IMR-90 (cell line): ENCODE results near the gene B3GNT5. TPM values are rescaled to one million over a fixed set of nuclear protein-coding genes. Genes with fewer than 3 reads are reported as not detected.
A peak's percentile ranks its signal among the peaks of the same experiment; 100 is the strongest.

Experiments used
- ATAC-seq: fragments of 200-7000 bp; cut with Tn5 transposase; 2 replicates; pipeline ENCODE4 v1.9.1; 2020; ENCODE audit warnings: low read depth, mild to moderate bottlenecking, moderate library complexity
- BruUV-seq: library from RNA; stranded (reverse); fragments of 400-500 nt; replicated peaks from 2 replicates; lab custom pipeline; 2021; lab: Mats Ljungman, UMichigan
- CTCF ChIA-PET: fragments of 300-600 bp; formaldehyde crosslinking; extraction: SDS; loops from one replicate; lab custom pipeline; 2021; ENCODE audit warnings: antibody characterized with exemption; lab: Yijun Ruan, JAX
- POLR2A ChIA-PET: fragments of 300-600 bp; sonication (Branson Sonifier 250); formaldehyde crosslinking; loops from one replicate; lab custom pipeline; 2022; ENCODE audit warnings: antibody characterized with exemption; ENCODE audit not compliant: unreplicated experiment; lab: Charles Lee
- DNase-seq: peaks from one replicate; pipeline ENCODE4 v3.0.0; 2013
- H2AFZ ChIP-seq: replicated peaks from 2 replicates; pipeline ENCODE3; 2013; ENCODE audit warnings: low read length, mild to moderate bottlenecking; ENCODE audit not compliant: poor library complexity
- H2AK5ac ChIP-seq: 2 replicates; pipeline ENCODE4 v1.6.1; 2013; ENCODE audit warnings: low read depth, low read length, inconsistent platforms
- H2AK9ac ChIP-seq: replicated peaks from 2 replicates; pipeline ENCODE3; 2013; ENCODE audit warnings: mild to moderate bottlenecking, low read depth, low read length, moderate library complexity; ENCODE audit not compliant: poor library complexity
- H2BK120ac ChIP-seq: 2 replicates; pipeline ENCODE4 v1.6.1; 2013; ENCODE audit warnings: low read depth, low read length, inconsistent platforms
- H2BK15ac ChIP-seq: 3 replicates; pipeline ENCODE4 v1.6.1; 2013; ENCODE audit warnings: low read depth, low read length, inconsistent platforms
- H2BK20ac ChIP-seq: 2 replicates; pipeline ENCODE4 v1.6.1; 2013; ENCODE audit warnings: low read depth, mild to moderate bottlenecking, inconsistent platforms, low read length, moderate library complexity
- H2BK5ac ChIP-seq: 2 replicates; pipeline ENCODE4 v1.6.1; 2013; ENCODE audit warnings: mild to moderate bottlenecking, low read depth, low read length, inconsistent platforms; ENCODE audit not compliant: poor library complexity, severe bottlenecking
- H3K14ac ChIP-seq: replicated peaks from 2 replicates; pipeline ENCODE4 v1.6.1; 2013; ENCODE audit warnings: low read depth, low read length, inconsistent platforms
- H3K18ac ChIP-seq: 2 replicates; pipeline ENCODE4 v1.6.1; 2013; ENCODE audit warnings: low read depth, low read length, control low read depth
- H3K23ac ChIP-seq: 2 replicates; pipeline ENCODE4 v1.6.1; 2013; ENCODE audit warnings: low read depth, low read length, inconsistent platforms
- H3K27ac ChIP-seq: 2 replicates; pipeline ENCODE4 v1.5.1; 2013; ENCODE audit warnings: mild to moderate bottlenecking, control low read depth, low read length; ENCODE audit not compliant: insufficient read depth
- H3K27me3 ChIP-seq: 2 replicates; pipeline ENCODE4 v1.6.1; 2013; ENCODE audit warnings: low read length; ENCODE audit not compliant: control insufficient read depth, insufficient read depth
- H3K36me3 ChIP-seq: 2 replicates; pipeline ENCODE4 v1.6.1; 2013; ENCODE audit warnings: low read length, mixed read lengths; ENCODE audit not compliant: control insufficient read depth, insufficient read depth
- H3K4ac ChIP-seq: 2 replicates; pipeline ENCODE4 v1.6.1; 2013; ENCODE audit warnings: low read depth, low read length, inconsistent platforms
- H3K4me1 ChIP-seq: 2 replicates; pipeline ENCODE4 v1.6.1; 2013; ENCODE audit warnings: low read length, mixed read lengths; ENCODE audit not compliant: control insufficient read depth, insufficient read depth
- H3K4me2 ChIP-seq: 2 replicates; pipeline ENCODE4 v1.6.1; 2013; ENCODE audit warnings: low read depth, mild to moderate bottlenecking, control low read depth, low read length, moderate library complexity
- H3K4me3 ChIP-seq: 2 replicates; pipeline ENCODE4 v1.5.1; 2013; ENCODE audit warnings: low read depth, mild to moderate bottlenecking, control low read depth, low read length, moderate library complexity; ENCODE audit not compliant: insufficient read depth
- H3K56ac ChIP-seq: 2 replicates; pipeline ENCODE4 v1.6.1; 2013; ENCODE audit warnings: low read length, inconsistent platforms; ENCODE audit not compliant: insufficient read depth; ENCODE audit errors: extremely low read depth
- H3K79me1 ChIP-seq, 2 experiments: 2 replicates each; pipeline ENCODE4 v1.6.1; 2013; ENCODE audit warnings: low read length in 2 of 2, inconsistent platforms in 1 of 2, low read depth in 1 of 2
- H3K9ac ChIP-seq: 2 replicates; pipeline ENCODE4 v1.6.1; 2013; ENCODE audit warnings: low read depth, low read length, control low read depth
- H3K9me1 ChIP-seq: 2 replicates; pipeline ENCODE4 v1.6.1; 2013; ENCODE audit warnings: low read length, inconsistent platforms; ENCODE audit not compliant: insufficient read depth
- H3K9me3 ChIP-seq: 2 replicates; pipeline ENCODE4 v1.6.1; 2013; ENCODE audit warnings: low read length; ENCODE audit not compliant: control insufficient read depth, insufficient read depth
- H4K20me1 ChIP-seq: 2 replicates; pipeline ENCODE4 v1.6.1; 2013; ENCODE audit warnings: low read length, inconsistent platforms; ENCODE audit not compliant: insufficient read depth
- H4K5ac ChIP-seq: 2 replicates; pipeline ENCODE4 v1.6.1; 2013; ENCODE audit warnings: mild to moderate bottlenecking, low read depth, low read length, control low read depth
- H4K8ac ChIP-seq, 2 experiments: 2 replicates each; pipeline ENCODE4 v1.6.1; 2013; ENCODE audit warnings: low read depth in 2 of 2, low read length in 2 of 2, control low read depth in 1 of 2, inconsistent platforms in 1 of 2
- H4K91ac ChIP-seq: 2 replicates; pipeline ENCODE4 v1.6.1; 2013; ENCODE audit warnings: low read depth, low read length, inconsistent platforms; ENCODE audit not compliant: insufficient read depth
- FOS ChIP-seq: fragments of 150-350 bp; IDR thresholded peaks from 2 replicates; pipeline ENCODE4 v1.6.1; 2016; ENCODE audit warnings: low read depth, low read length
- MAFK ChIP-seq: IDR thresholded peaks from 2 replicates; pipeline ENCODE4 v1.6.1; 2012; ENCODE audit warnings: low read depth, low read length, improper control_type of control experiment
- MAZ ChIP-seq: IDR thresholded peaks from 2 replicates; pipeline ENCODE4 v1.6.1; 2012; ENCODE audit warnings: low read depth, mild to moderate bottlenecking, low read length, improper control_type of control experiment, moderate library complexity, borderline replicate concordance
- NFE2L2 ChIP-seq: fragments of 150-350 bp; IDR thresholded peaks from 2 replicates; pipeline ENCODE4 v1.6.1; 2016; ENCODE audit warnings: low read depth, mild to moderate bottlenecking, low read length
- POLR2A ChIP-seq: IDR thresholded peaks from 2 replicates; pipeline ENCODE4 v1.6.1; 2012; ENCODE audit warnings: mild to moderate bottlenecking, low read depth, low read length
- RCOR1 ChIP-seq: IDR thresholded peaks from 2 replicates; pipeline ENCODE4 v1.6.1; 2012; ENCODE audit warnings: mild to moderate bottlenecking, low read length, improper control_type of control experiment; ENCODE audit not compliant: insufficient replicate concordance
- RFX5 ChIP-seq: IDR thresholded peaks from 2 replicates; pipeline ENCODE4 v1.8.0; 2012; ENCODE audit warnings: low read depth, mild to moderate bottlenecking, low read length, moderate library complexity
- SMC3 ChIP-seq: fragments of 150-350 bp; IDR thresholded peaks from 2 replicates; pipeline ENCODE4 v1.6.1; 2016; ENCODE audit warnings: low read depth, mild to moderate bottlenecking, antibody characterized with exemption, low read length, moderate library complexity
- WGBS, 2 experiments: methylation state at CpG; one replicate each; pipeline versions ENCODE4 v1.1.5 to v1.1.7; 2013; ENCODE audit warnings: missing lambda C conversion rate in 2 of 2; ENCODE audit not compliant: insufficient read length in 1 of 2; ENCODE audit errors: extremely low coverage in 2 of 2; 5-methylcytosine and 5-hydroxymethylcytosine counted together
- dilution Hi-C: fragments of 300-500 bp; cut with HindIII; formaldehyde crosslinking; loops from one replicate; pipeline ENCODE4 v1.14.3; 2018; ENCODE audit warnings: low sequenced_read_pairs; ENCODE audit not compliant: unreplicated experiment
- in situ Hi-C: fragments of 300-500 bp; cut with MboI; formaldehyde crosslinking; loops from 3 replicates; pipeline ENCODE4 v1.14.3; 2019; ENCODE audit warnings: low sequenced_read_pairs, inconsistent platforms, mixed read lengths
- intact Hi-C: fragments of 100-400 bp; cut with micrococcal nuclease; formaldehyde crosslinking; loops from 2 replicates; pipeline ENCODE4 v1.10.0; 2022
- polyA plus RNA-seq, 3 experiments: library from polyadenylated mRNA; depleted of rRNA; stranded (reverse); fragments of >200 nt; gene quantifications; 2 replicates each; pipeline ENCODE4 v1.2.3, GENCODE V29; 2012; ENCODE audit warnings: low replicate concordance in 1 of 3
- total RNA-seq: library from RNA; depleted of rRNA; stranded (reverse); fragments of >200 nt; gene quantifications from 2 replicates; pipeline ENCODE4 v1.2.3, GENCODE V29; 2012

The B3GNT5 gene
- total and polyA plus RNA-seq, 2 of the 4 experiments (the other 2 are of a cell fraction), result 1.6 to 3.4 TPM

GRCh38 chr3:183275418-183275817 is 22.4 kb downstream of the B3GNT5 start:
- Histone ChIP-seq H3K4me2 (no peak overlapping the region), H2BK20ac (no peak overlapping the region), H3K36me3 (no peaks in the 10 kb centered on the region), H2BK5ac (no peak overlapping the region), H3K27ac (no peak overlapping the region), H3K14ac (no peak overlapping the region), H4K91ac (no peak overlapping the region), H4K5ac (no peak overlapping the region), H4K20me1 (no peaks in the 10 kb centered on the region), H3K4me1 (no peaks in the 10 kb centered on the region; the same call in 1 of the 2 replicates), H3K56ac (no peak overlapping the region), H2BK15ac (no peak overlapping the region), H3K9me3 (no peaks in the 10 kb centered on the region), H3K4me3 (no peak overlapping the region), H3K23ac (no peak overlapping the region), H2BK120ac (no peak overlapping the region), H4K8ac (no peak overlapping the region), H2AFZ (no peak overlapping the region), H3K27me3 (no peaks in the 10 kb centered on the region), H3K9me1 (no peaks in the 10 kb centered on the region), H3K79me1 (no peaks in the 10 kb centered on the region), H3K9ac (no peak overlapping the region), H3K18ac (no peak overlapping the region), H2AK9ac (no peak overlapping the region), H3K4ac (no peak overlapping the region), H2AK5ac (no peak overlapping the region)
- ChIA-PET POLR2A (no interaction called here), CTCF (no interaction called here)
- no TSS peak for BruUV-seq
- intact Hi-C loops (no loop called here), in situ Hi-C loops (no loop called here), dilution Hi-C loops (no loop called here)
- DNase-seq (peak; percentile 80), ATAC-seq (peak; percentile 48; the same call in 1 of the 2 replicates)
- no CpG with 5 or more reads among the region's 2 CpGs for WGBS, 2 experiments
- no peak for TF ChIP-seq NFE2L2
- no peak for TF ChIP-seq FOS
- no peak for TF ChIP-seq MAFK
- no peak for TF ChIP-seq MAZ
- TF ChIP-seq RFX5, result no peak
- no peak for TF ChIP-seq POLR2A
- TF ChIP-seq SMC3, result no peak
- no peak for TF ChIP-seq RCOR1
